Gastroesophageal sphincter (tissue), 4 donors: ENCODE data around the gene BCR. TPM values are rescaled to one million over a fixed set of nuclear protein-coding genes. Genes with fewer than 3 reads are reported as not detected.
"Not testable (repeated sequence)": the region's sequence is repeated elsewhere in the genome, so short reads cannot be mapped to it uniquely, and the experiment has no call there.

Experiments used
- ATAC-seq: fragments of 150-250 bp; one replicate; pipeline ENCODE4 v1.9.1; 2016; ENCODE audit warnings: mild to moderate bottlenecking, moderate library complexity
- H3K27ac ChIP-seq, 4 donors: fragments of 200-600 bp; sonication (generic) in 3 of 4; 1 replicate in 3 of 4; 2 replicates in 1 of 4; pipeline ENCODE4 v1.5.1; 2016 to 2019
- H3K27me3 ChIP-seq: fragments of 200-600 bp; sonication (generic); one replicate; pipeline ENCODE4 v1.5.1; 2019
- H3K36me3 ChIP-seq, 2 donors: fragments of 200-600 bp; sonication (generic); one replicate each; pipeline ENCODE4 v1.5.1; 2019; ENCODE audit warnings: control low read depth in 1 of 2
- H3K4me1 ChIP-seq, 3 donors: fragments of 200-600 bp; sonication (generic); 1 replicate in 2 of 3; 2 replicates in 1 of 3; pipeline ENCODE4 v1.5.1; 2016 to 2019; ENCODE audit warnings: control low read depth in 2 of 3
- H3K4me3 ChIP-seq, 2 donors: fragments of 200-600 bp; sonication (generic); one replicate each; pipeline ENCODE4 v1.5.1; 2019; ENCODE audit warnings: mild to moderate bottlenecking in 1 of 2, moderate library complexity in 1 of 2
- H3K9me3 ChIP-seq, 3 donors: fragments of 200-600 bp; sonication (generic); one replicate each; pipeline ENCODE4 v1.5.1; 2017 to 2019; ENCODE audit warnings: control low read depth in 2 of 3
- CTCF ChIP-seq, 4 experiments: fragments of 200-600 bp in 2 of 4; fragments of 450-650 bp in 2 of 4; sonication (generic) in 1 of 4; IDR thresholded peaks; one replicate each; pipeline ENCODE4 v1.5.1; 2017 to 2019; ENCODE audit warnings: antibody characterized with exemption in 4 of 4, mild to moderate bottlenecking in 2 of 4, moderate library complexity in 2 of 4
- EP300 ChIP-seq: sonication (generic); formaldehyde crosslinking; IDR thresholded peaks from one replicate; pipeline ENCODE4 v1.6.1; 2017; ENCODE audit warnings: antibody characterized with exemption, mild to moderate bottlenecking
- POLR2A ChIP-seq, 2 donors: fragments of 450-650 bp; IDR thresholded peaks; one replicate each; pipeline ENCODE4 v1.6.1; 2017; ENCODE audit warnings: antibody characterized with exemption in 2 of 2, mild to moderate bottlenecking in 2 of 2, moderate library complexity in 1 of 2
- POLR2AphosphoS5 ChIP-seq: sonication (generic); formaldehyde crosslinking; IDR thresholded peaks from one replicate; pipeline ENCODE4 v1.6.1; 2017; ENCODE audit warnings: antibody characterized with exemption
- WGBS, 2 donors: methylation state at CpG; one replicate each; pipeline ENCODE4 v1.1.5; 2018; ENCODE audit warnings: low coverage in 1 of 2; 5-methylcytosine and 5-hydroxymethylcytosine counted together
- total RNA-seq, 4 donors: library from RNA; depleted of rRNA; stranded (reverse); fragments of >200 nt; gene quantifications; one replicate each; pipeline ENCODE4 v1.1.0, GENCODE V29; 2016

BCR gene
- total RNA-seq, 4 donors from 2014 or later, result 39.2 to 81.1 (median 46.2) TPM

GRCh38 chr22:23313791-23314567 is 133.7 kb downstream of the BCR start:
- ATAC-seq, result no peak
- Histone ChIP-seq H3K4me3 (no peak overlapping the region), H3K9me3 (no peaks in the 10 kb centered on the region), H3K4me1 (no peaks in the 10 kb centered on the region), H3K27ac (no peak overlapping the region), H3K27me3 (no peaks in the 10 kb centered on the region), H3K36me3 (peaks cover 0 to 46% of the 10 kb centered on the region in 2 donors)
- TF ChIP-seq POLR2A (IDR thresholded peaks at IDR 0.05) (no peak), EP300 (no peak), POLR2AphosphoS5 (no peak), CTCF (IDR thresholded peaks at IDR 0.05) (no peak)
- 83% methylated on average over 2 of the region's 14 CpGs; no CpG with 5 or more reads in 1 of the 2 donors for WGBS, 2 donors

GRCh38 chr22:23315341-23315917 is 135.1 kb downstream of the BCR start:
- ATAC-seq, result peak; percentile 13
- H3K36me3 ChIP-seq, result peaks cover 0 to 46% of the 10 kb centered on the region in 2 donors
- H3K27ac ChIP-seq, result peak overlapping the region in 3 of 4 donors; percentile 48 to 68 (median 48)
- TF ChIP-seq POLR2A (IDR thresholded peaks at IDR 0.05), result no peak
- TF ChIP-seq CTCF (IDR thresholded peaks at IDR 0.05), result peak in 3 of 4 experiments; percentile 67 to 70 (median 67)
- no peaks in the 10 kb centered on the region for H3K4me1 ChIP-seq
- 0% methylated on average over 1 of the region's 15 CpGs; no CpG with 5 or more reads in 1 of the 2 donors for WGBS, 2 donors
- H3K27me3 ChIP-seq, result no peaks in the 10 kb centered on the region
- H3K9me3 ChIP-seq, result no peaks in the 10 kb centered on the region
- H3K4me3 ChIP-seq, result no peak overlapping the region

GRCh38 chr22:23316596-23316995 is 136.3 kb downstream of the BCR start:
- WGBS, 2 donors, result no CpG with 5 or more reads among the region's 11 CpGs

GRCh38 chr22:23318316-23318715 is 138.0 kb downstream of the BCR start:
- not testable (repeated sequence) for H3K27me3 ChIP-seq, ATAC-seq, H3K27ac ChIP-seq, H3K4me1 ChIP-seq, H3K4me3 ChIP-seq, H3K9me3 ChIP-seq
- WGBS, 2 donors, result no CpG with 5 or more reads among the region's 9 CpGs
- peaks cover 0 to 25% of the 10 kb centered on the region in 2 donors for H3K36me3 ChIP-seq

More at GRCh38 chr22:23316596-23316995, 136.3 kb downstream of the BCR start:
- H3K36me3 ChIP-seq, result peaks cover 0 to 42% of the 10 kb centered on the region in 2 donors
- H3K4me1 ChIP-seq, H3K27ac ChIP-seq, H3K27me3 ChIP-seq, H3K9me3 ChIP-seq, ATAC-seq, H3K4me3 ChIP-seq: not testable (repeated sequence)

GRCh38 chr22:23322497-23323080 is 142.3 kb downstream of the BCR start:
- ATAC-seq, H3K27me3 ChIP-seq, H3K4me3 ChIP-seq, H3K27ac ChIP-seq, H3K9me3 ChIP-seq, H3K4me1 ChIP-seq, H3K36me3 ChIP-seq: not testable (repeated sequence)
- 65 to 80% methylated on average over 2 to 13 of the region's 19 CpGs for WGBS, 2 donors

GRCh38 chr22:23323960-23324688 is 143.8 kb downstream of the BCR start:
- not testable (repeated sequence) for H3K4me1 ChIP-seq, H3K27me3 ChIP-seq, H3K9me3 ChIP-seq, H3K27ac ChIP-seq, H3K36me3 ChIP-seq, ATAC-seq, H3K4me3 ChIP-seq
- 80 to 85% methylated on average over 5 to 6 of the region's 6 CpGs for WGBS, 2 donors
